ENCODE results near the gene RBM10. TPM values are rescaled to one million over a fixed set of nuclear protein-coding genes. Genes with fewer than 3 reads are reported as not detected.

The RBM10 gene
- total RNA-seq, 1 experiment from 2014 or later: 41.0 TPM

DNA sequence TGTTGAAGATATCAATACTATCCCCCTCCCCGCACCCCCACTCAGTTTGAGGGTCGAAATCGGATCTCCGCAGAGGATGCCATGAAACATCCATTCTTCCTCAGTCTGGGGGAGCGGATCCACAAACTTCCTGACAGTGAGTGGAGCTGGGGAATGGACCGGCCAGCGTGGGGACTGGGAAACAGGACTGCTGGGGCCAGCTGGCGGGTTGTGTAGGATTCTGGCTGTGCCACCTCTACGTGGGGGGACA is 82.2 kb downstream of the RBM10 start:
- Mint-ChIP-seq H3K27me3 (ENCODE audit: insufficient read depth, unreplicated experiment) (no peaks in the 10 kb centered on the region), H3K27ac (ENCODE audit: unreplicated experiment) (no peak overlapping the region), H3K4me3 (ENCODE audit: unreplicated experiment) (no peak overlapping the region), H3K4me1 (ENCODE audit: low read depth, unreplicated experiment) (peaks cover 7% of the 10 kb centered on the region), H3K9me3 (ENCODE audit: unreplicated experiment) (no peaks in the 10 kb centered on the region), H3K36me3 (ENCODE audit: insufficient read depth, unreplicated experiment) (peaks cover 60% of the 10 kb centered on the region)
- no peak for DNase-seq
- POLR2A ChIA-PET: no interaction called here
- no peak overlapping the region for H3K4me3 ChIP-seq (ENCODE audit: low read depth, low read length)
- no peaks in the 10 kb centered on the region for H3K27me3 ChIP-seq (replicated peaks; ENCODE audit: control insufficient read depth, insufficient read depth, low read length)
- peaks cover 2% of the 10 kb centered on the region; the same call in 1 of the 2 replicates for H3K36me3 ChIP-seq (ENCODE audit: control insufficient read depth, insufficient read depth, low read length)
- no TSS peak for BruUV-seq (replicated peaks)
- H3K4me1 ChIP-seq: no peaks in the 10 kb centered on the region
- TF ChIP-seq CTCF (IDR thresholded peaks at IDR 0.05; ENCODE audit: insufficient read depth in 1 of 2, low read depth in 1 of 2, low read length in 1 of 2, severe bottlenecking in 1 of 2, unreplicated experiment in 1 of 2): no peak
- no peaks in the 10 kb centered on the region for H3K9me3 ChIP-seq
- CTCF ChIA-PET: no interaction called here
- intact Hi-C loops (cut with micrococcal nuclease; ENCODE audit: unreplicated experiment): no loop called here

GRCh38 chrX:47228550-47229270 is 83.7 kb downstream of the RBM10 start:
- peaks cover 69% of the 10 kb centered on the region for H3K36me3 Mint-ChIP-seq (ENCODE audit: insufficient read depth, unreplicated experiment)
- Histone ChIP-seq H3K36me3 (ENCODE audit: control insufficient read depth, insufficient read depth, low read length) (no peaks in the 10 kb centered on the region; the same call in 1 of the 2 replicates), H3K4me3 (ENCODE audit: low read depth, low read length) (no peak overlapping the region), H3K4me1 (no peaks in the 10 kb centered on the region), H3K27me3 (replicated peaks; ENCODE audit: control insufficient read depth, insufficient read depth, low read length) (no peaks in the 10 kb centered on the region), H3K9me3 (no peaks in the 10 kb centered on the region)
- CTCF ChIA-PET: interaction anchor here (0.7 kb wide), 1 partner anchor 34 kb away, joined by 3 read pairs; no protein-coding TSS in a partner anchor
- H3K4me3 Mint-ChIP-seq (ENCODE audit: unreplicated experiment): no peak overlapping the region
- POLR2A ChIA-PET: interaction anchor here (1.0 kb wide), 1 partner anchor 11 kb away, joined by 3 read pairs; no protein-coding TSS in a partner anchor
- no peak for DNase-seq
- H3K4me1 Mint-ChIP-seq (ENCODE audit: low read depth, unreplicated experiment): peaks cover 7% of the 10 kb centered on the region
- no TSS peak for BruUV-seq (replicated peaks)
- intact Hi-C loops (cut with micrococcal nuclease; ENCODE audit: unreplicated experiment): no loop called here
- no peaks in the 10 kb centered on the region for H3K27me3 Mint-ChIP-seq (ENCODE audit: insufficient read depth, unreplicated experiment)
- H3K9me3 Mint-ChIP-seq (ENCODE audit: unreplicated experiment): no peaks in the 10 kb centered on the region
- no peak for TF ChIP-seq CTCF (IDR thresholded peaks at IDR 0.05; ENCODE audit: insufficient read depth in 1 of 2, low read depth in 1 of 2, low read length in 1 of 2, severe bottlenecking in 1 of 2, unreplicated experiment in 1 of 2)
- H3K27ac Mint-ChIP-seq (ENCODE audit: unreplicated experiment): no peak overlapping the region

DNA sequence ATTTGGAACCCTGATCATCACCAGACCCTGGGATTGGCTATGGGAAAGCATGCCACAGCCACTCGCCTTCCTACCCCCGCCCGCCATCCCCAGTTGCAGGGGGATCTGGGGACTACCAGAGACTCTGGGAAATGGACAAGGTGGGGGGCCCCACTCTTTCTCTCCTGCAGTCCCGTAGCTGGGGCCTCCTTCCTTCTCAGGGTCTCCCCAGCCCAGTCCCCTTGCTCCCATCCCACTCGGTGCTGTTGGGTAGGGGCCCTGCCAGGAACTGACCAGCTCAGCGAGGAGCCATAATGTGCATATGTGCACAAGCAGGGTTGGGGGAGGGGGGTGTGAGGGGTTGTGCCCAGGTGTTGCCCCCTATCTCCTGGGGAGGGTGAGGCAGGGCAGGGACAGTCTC is 84.4 kb downstream of the RBM10 start:
- Mint-ChIP-seq H3K36me3 (ENCODE audit: insufficient read depth, unreplicated experiment) (peaks cover 69% of the 10 kb centered on the region), H3K27me3 (ENCODE audit: insufficient read depth, unreplicated experiment) (no peaks in the 10 kb centered on the region), H3K9me3 (ENCODE audit: unreplicated experiment) (no peaks in the 10 kb centered on the region), H3K27ac (ENCODE audit: unreplicated experiment) (no peak overlapping the region), H3K4me3 (ENCODE audit: unreplicated experiment) (no peak overlapping the region), H3K4me1 (ENCODE audit: low read depth, unreplicated experiment) (peaks cover 7% of the 10 kb centered on the region)
- TF ChIP-seq CTCF (IDR thresholded peaks at IDR 0.05; ENCODE audit: insufficient read depth in 1 of 2, low read depth in 1 of 2, low read length in 1 of 2, severe bottlenecking in 1 of 2, unreplicated experiment in 1 of 2): no peak
- CTCF ChIA-PET: interaction anchor here (0.7 kb wide), 1 partner anchor 33 kb away, joined by 3 read pairs; no protein-coding TSS in a partner anchor
- no peak overlapping the region for H3K4me3 ChIP-seq (ENCODE audit: low read depth, low read length)
- H3K36me3 ChIP-seq (ENCODE audit: control insufficient read depth, insufficient read depth, low read length): no peaks in the 10 kb centered on the region; the same call in 1 of the 2 replicates
- no peaks in the 10 kb centered on the region for H3K9me3 ChIP-seq
- POLR2A ChIA-PET: interaction anchor here (1.0 kb wide), 1 partner anchor 12 kb away, joined by 3 read pairs; no protein-coding TSS in a partner anchor
- no peaks in the 10 kb centered on the region for H3K4me1 ChIP-seq
- no TSS peak for BruUV-seq (replicated peaks)
- no peaks in the 10 kb centered on the region for H3K27me3 ChIP-seq (replicated peaks; ENCODE audit: control insufficient read depth, insufficient read depth, low read length)
- intact Hi-C loops (cut with micrococcal nuclease; ENCODE audit: unreplicated experiment): no loop called here
- no peak for DNase-seq
